ENCODE data around the gene MBD3.
"Not testable (repeated sequence)": the region's sequence is repeated elsewhere in the genome, so short reads cannot be mapped to it uniquely, and the experiment has no call there.

MBD3 gene

GRCh38 chr19:1592755-1593500 is at the start of gene MBD3:
MBD3 (minus strand) TSS chr19:1592865; CDS start chr19:1592631, 234 bp downstream.
- peak; percentile 68 to 82 (median 79) for DNase-seq (ENCODE audit: low read depth in 3 of 3, low spot score in 1 of 3)

- DNase-seq (ENCODE audit: low read depth in 3 of 3, low spot score in 1 of 3), result not testable (repeated sequence)
Measured at GRCh38 chr19:1640893-1641448, 48.3 kb upstream of the MBD3 start.

DNA sequence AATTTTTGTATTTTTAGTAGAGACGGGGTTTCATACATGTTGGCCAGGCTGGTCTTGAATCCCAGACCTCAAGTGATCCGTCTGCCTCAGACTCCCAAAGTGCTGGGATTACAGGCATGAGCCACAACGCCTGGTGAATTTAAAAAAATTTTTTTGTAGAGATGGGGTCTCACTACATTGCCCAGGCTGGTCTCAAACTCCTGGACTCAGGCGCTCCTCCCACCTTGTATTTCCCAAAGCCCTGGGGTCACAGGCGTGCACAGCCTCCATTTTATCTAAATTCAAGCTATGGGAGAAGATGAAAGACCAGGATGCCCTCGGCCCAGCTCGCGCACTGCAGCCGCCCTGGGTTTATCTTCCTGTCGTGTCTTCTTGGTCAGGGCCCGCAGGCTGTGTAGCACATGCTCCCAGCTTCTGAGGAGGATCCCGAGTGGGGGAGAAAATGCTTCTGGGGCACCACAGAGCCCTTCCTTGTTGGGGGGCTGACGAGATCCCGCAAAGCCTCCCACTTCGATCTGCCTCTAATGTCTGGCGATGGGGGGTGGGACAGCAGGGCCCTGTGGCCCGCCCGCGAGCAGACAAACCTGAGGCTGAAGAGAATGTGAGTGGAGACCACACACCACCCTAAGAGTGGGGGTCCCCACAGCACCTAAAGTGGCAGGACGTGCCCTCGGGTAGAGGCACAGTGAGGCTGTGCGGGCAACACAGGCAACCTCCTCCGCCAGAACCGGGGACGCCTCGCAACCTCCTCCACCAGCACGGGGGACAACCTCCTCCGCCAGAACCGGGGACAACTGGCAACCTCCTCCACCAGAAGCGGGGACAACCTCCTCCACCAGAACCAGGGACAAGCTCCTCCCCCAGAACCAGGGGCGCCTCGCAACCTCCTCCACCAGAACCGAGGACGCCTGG is 43.9 kb upstream of the MBD3 start:
- no peak for DNase-seq (ENCODE audit: low read depth in 3 of 3, low spot score in 1 of 3)

DNA sequence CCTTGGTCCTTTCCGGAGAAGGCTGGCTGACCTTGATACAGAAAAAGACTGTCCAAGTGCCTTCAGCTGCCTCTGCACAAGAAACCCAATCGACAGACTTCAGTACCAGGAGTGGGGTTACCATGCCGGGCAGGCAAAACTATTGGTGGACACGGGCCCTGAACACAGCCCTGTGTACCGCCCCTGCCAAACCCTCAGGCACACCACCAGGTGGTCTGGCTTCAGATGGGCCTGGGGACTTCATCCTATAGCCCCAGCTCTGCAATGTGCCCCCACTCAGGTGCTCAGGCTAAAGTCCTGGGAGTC is 42.2 kb upstream of the MBD3 start:
- no peak for DNase-seq (ENCODE audit: low read depth in 3 of 3, low spot score in 1 of 3)

GRCh38 chr19:1634242-1634937 is 41.7 kb upstream of the MBD3 start:
- no peak for DNase-seq (ENCODE audit: low read depth in 3 of 3, low spot score in 1 of 3)

- DNase-seq (ENCODE audit: low read depth in 3 of 3, low spot score in 1 of 3), result no peak
Measured at GRCh38 chr19:1633269-1633826, 40.7 kb upstream of the MBD3 start.

DNA sequence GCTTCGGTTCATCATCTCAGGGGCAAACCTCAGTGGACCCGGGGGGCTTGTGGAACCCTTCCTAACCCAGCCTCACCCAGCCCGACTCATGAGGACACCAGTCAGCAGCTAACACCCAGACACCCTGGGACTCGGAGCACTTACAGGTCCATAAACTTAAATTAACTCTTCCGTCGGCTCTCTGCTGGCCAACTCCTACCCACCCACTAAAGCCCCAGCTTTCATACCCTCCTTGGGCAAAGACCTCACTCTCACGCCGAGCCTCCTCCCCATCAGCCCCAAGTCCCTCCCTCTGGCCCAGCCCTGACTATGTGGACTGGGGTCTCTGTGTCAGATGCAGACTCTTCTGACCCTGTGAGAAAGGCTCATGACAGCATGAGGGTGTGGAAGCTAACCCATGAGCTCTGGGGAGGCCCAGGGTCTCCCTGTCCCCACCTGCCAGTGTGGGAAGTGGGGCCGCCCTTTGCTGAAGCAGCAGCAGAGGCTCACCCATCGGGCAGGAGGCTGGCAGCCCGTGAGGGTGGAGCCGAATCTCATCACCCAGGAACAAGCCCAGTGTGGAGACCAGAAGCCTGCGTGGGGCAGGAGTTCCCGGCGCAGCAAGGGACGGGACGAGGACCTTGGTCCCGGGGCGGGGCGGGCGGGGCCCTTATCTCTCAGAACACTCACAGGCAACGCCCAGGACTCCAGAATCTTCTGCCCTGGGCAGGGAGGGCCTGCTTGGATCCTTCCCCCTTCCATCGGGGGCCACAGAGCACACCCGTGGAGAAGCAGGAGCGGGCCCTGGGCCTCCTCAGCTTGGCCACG is 40.0 kb upstream of the MBD3 start:
- no peak for DNase-seq (ENCODE audit: low read depth in 3 of 3, low spot score in 1 of 3)

- no peak for DNase-seq (ENCODE audit: low read depth in 3 of 3, low spot score in 1 of 3)
Measured at GRCh38 chr19:1631557-1632100, 39.0 kb upstream of the MBD3 start.

DNA sequence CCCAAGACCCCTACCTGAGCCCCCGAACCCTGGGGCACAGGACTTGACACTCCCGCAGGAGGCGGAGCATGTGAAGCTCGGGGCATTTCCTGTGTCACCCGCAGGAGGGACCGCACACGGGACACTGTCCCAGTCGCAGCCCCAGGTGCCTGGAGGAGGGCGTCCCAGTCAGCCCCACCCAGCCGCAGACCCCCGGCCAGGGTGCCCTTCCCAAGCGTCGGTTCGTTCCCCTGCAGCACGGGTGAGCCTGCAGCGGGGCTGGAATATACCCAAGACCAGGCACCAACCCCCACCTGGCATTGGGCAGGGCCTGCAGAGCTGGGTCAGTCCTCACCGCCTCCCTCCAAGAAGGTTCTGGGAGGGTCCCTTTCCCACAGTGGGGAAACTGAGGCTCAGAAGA is 38.1 kb upstream of the MBD3 start:
- DNase-seq (ENCODE audit: low read depth in 3 of 3, low spot score in 1 of 3), result no peak

DNA sequence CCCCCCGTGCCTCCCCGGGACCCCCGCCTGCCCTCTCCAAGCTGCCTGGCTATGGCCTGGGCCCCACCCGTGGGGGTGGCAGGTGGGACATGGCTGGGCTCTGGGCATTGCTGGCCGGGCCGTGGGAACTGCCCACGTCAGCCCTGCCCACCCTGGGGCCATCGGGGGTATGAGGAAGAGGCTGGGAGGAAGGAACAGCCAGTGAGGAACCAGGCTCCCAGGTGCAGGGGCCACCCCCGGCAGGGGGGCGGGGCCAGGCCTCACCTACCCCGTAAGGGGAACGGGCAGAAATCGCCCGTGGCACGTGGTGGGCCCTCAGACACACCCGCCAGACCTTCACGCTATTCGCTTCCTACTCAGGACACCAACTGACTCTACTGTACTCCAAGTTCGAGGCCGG is 37.3 kb upstream of the MBD3 start:
- DNase-seq (ENCODE audit: low read depth in 3 of 3, low spot score in 1 of 3), result no peak

GRCh38 chr19:1629256-1629808 is 36.7 kb upstream of the MBD3 start:
- no peak for DNase-seq (ENCODE audit: low read depth in 3 of 3, low spot score in 1 of 3)

DNA sequence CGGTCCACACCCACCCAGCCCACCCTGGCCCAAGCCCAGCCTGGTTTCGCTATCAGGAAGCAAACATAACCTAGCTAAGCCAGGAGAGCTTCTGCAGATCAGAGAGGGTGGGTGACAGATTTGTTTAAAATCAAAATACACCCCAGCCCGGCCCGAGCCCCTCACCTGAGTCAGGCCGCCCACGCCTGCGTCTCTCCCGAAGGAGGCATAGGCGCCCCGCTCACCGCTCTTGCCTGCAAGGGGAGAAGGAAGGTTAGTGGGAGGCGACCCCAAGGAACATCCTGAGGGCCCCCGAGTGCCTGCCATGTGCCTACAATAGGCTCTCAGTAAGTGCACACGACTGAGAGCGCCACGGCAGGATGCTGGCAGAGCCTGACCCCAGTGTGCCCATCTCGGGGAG is 34.5 kb upstream of the MBD3 start:
- DNase-seq (ENCODE audit: low read depth in 3 of 3, low spot score in 1 of 3), result no peak

DNA sequence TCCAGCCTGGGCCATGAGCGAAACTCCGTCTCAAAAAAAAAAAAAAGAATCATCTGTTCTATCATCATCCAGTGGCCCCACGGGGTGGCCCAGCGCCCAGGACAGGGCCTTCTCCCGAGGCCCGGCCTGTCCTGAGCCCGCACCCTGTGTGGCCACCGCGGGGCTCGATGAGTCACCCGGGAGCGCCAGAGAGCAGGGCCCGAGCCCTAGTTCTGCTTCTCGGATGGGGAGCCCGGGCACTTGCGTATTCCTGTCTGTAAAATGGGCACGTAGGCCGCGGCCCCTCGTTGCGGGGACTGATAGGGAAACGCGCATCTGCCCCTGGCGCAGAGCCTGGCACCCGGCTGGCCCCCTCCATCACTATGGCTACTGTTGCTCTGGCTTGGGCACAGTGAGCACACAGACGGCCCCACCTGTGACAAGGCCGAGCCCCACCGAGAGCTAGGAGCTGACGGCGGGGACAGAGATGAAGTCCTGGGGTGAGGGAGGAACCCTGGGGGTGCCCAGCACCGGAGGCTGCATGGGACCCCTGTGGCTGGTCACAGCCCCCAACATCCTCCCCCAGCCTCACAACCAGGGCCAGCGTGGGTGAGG is 33.8 kb upstream of the MBD3 start:
- no peak for DNase-seq (ENCODE audit: low read depth in 3 of 3, low spot score in 1 of 3)

GRCh38 chr19:1624458-1624857 is 31.8 kb upstream of the MBD3 start:
- DNase-seq (ENCODE audit: low read depth in 3 of 3, low spot score in 1 of 3), result peak in 1 of 3 donors; percentile 26

DNA sequence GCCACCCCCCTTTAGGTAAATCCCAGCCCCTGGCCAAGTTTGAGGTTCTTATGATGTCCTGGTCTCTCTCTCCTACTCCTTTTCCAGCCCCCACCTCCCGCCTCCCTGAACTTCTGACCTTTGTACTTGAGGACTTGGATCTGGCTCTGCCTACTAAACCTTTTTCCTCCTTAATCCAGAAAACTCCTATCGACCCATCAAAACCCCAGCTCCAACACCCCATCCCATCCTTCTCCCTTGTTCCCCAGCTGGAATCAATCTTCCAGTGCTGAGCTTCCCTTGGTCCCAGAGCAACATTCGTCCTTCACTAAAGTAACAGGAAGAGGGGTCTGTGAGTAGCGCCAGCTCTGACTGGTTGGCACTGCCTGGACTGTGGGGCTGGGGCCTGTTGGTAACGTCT is 29.9 kb upstream of the MBD3 start:
- DNase-seq (ENCODE audit: low read depth in 3 of 3, low spot score in 1 of 3), result no peak

DNA sequence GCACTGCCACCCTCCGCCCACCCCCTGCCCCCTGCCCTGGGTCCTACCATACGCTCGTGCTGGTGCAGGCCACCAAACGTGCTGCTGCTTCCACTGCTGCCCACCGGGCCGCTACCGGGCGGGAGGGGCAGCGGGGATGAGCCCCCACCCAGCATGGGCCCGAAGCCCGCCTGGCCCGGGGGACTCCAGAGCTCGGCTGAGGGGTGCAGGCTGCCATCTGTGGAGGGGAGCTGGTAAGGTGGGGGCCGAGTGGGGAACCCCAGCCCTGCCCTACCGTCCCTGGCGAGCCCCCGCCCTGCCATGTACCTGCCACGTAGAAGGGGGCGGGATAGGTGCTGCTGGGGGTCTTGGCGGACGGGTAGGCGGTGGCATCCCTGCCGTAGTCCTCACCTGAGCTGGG is 29.3 kb upstream of the MBD3 start:
- DNase-seq (ENCODE audit: low read depth in 3 of 3, low spot score in 1 of 3), result no peak

DNA sequence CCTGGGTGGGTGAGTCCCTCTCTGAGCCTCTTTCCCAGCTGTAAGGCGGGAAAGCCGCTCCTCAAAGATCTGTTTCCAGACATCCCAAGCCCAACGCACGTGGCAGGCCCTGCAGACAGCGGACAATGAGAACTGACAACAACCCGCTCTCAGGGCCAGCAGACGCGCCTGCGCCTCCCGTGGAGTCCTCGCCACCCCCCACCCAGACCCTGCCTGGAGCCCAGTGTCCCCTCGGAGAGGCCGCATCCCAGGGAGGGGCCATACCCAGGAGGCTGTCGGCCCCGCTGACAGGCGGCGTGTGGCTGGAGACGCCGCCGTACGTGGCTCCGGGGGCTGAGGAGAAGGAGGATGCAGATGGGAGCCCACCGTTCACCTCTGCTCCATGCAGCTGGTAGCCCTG is 28.9 kb upstream of the MBD3 start:
- DNase-seq (ENCODE audit: low read depth in 3 of 3, low spot score in 1 of 3), result no peak

- DNase-seq (ENCODE audit: low read depth in 3 of 3, low spot score in 1 of 3), result no peak
Measured at GRCh38 chr19:1621021-1621420, 28.4 kb upstream of the MBD3 start.

DNA sequence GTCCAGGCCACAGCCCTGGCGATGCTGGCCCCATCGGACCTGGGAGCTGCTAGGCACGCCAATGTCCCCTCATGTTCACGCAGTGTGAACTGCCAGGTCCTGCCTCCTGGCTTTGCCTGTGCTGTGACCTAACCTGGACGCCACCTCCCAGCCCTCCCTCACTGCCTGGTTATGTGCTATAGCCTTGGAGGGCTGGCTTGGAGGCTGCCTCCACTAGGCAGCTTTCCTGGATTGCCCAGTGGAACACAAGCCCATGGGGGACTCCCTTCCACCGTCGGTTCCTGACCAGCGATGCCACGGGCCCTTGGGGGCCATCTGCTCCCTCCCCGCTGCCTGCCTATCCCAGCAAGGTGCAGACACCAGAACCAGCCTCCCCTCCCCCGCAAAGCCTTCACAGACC is 27.8 kb upstream of the MBD3 start:
- DNase-seq (ENCODE audit: low read depth in 3 of 3, low spot score in 1 of 3), result no peak

DNA sequence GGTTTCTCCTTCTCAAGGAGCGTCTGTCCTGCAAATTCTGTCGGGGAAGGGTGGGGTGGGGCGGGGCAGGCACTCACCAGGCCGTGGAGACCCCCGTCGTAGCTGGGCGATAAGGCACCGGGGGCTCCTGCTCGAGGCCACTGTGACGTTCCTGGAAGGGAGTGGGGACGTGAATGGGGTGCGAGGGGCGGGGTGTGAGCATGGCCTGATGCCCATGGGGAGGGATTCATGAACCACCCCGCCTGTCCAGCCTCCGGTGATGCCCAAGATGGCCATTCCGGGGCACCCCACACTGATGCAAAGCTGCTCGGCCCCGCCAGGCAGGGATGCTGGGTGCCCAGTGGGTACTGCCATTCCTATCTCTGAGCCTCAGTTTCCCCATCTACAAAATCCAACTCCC is 27.0 kb upstream of the MBD3 start:
- DNase-seq (ENCODE audit: low read depth in 3 of 3, low spot score in 1 of 3), result no peak

All from stimulated activated CD4-positive, alpha-beta T cell treated with anti-CD3 and anti-CD28 coated beads, TNF-alpha, amount 100 ng/mL, for 1 hour (primary cell).